ENCODE data around the gene GABPB2. TPM values are rescaled to one million over a fixed set of nuclear protein-coding genes. Genes with fewer than 3 reads are reported as not detected.

The GABPB2 gene
- total and polyA plus RNA-seq, 2 of the 13 experiments (the other 11 are each of a cell fraction or from before 2014, with no cell fraction given) = 0.09 TPM; not detected in 1

GRCh38 chr1:151165738-151166504, 95.4 kb downstream of the GABPB2 start, which contains the start of the genes LYSMD1 and SCNM1 (continued):
- TF ChIP-seq CREB1 (IDR thresholded peaks at IDR 0.05) = peak; percentile 82
- peak; percentile 97 for TF ChIP-seq CREB1 (CRISPR knock-in tag; IDR thresholded peaks at IDR 0.05)
- 0 out of 2 replicates have a peak, but pooled peaks have one; percentile 19 for TF ChIP-seq BHLHE40 (IDR thresholded peaks at IDR 0.05; ENCODE audit: low read length)
- peak; percentile 57; the same call in 1 of the 2 replicates for TF ChIP-seq RXRB (CRISPR knock-in tag; IDR thresholded peaks at IDR 0.05; ENCODE audit: borderline replicate concordance)
- TF ChIP-seq DNMT3B (CRISPR knock-in tag; conservative IDR thresholded peaks at IDR 0.05) = no peak; the same call in 1 of the 2 replicates
- no peak for TF ChIP-seq ZNF484 (CRISPR knock-in tag; IDR thresholded peaks at IDR 0.05; ENCODE audit: borderline replicate concordance, low read depth)
- no peak for TF ChIP-seq GPN1 (CRISPR knock-in tag; IDR thresholded peaks at IDR 0.05; ENCODE audit: borderline replicate concordance)
- TF ChIP-seq KLF11 (CRISPR knock-in tag; IDR thresholded peaks at IDR 0.05) = peak; percentile 78; the same call in 1 of the 2 replicates
- peak; percentile 70; the same call in 1 of the 2 replicates for TF ChIP-seq ZFP90 (CRISPR knock-in tag; IDR thresholded peaks at IDR 0.05; ENCODE audit: borderline replicate concordance)
- TF ChIP-seq RNF219 (CRISPR knock-in tag; IDR thresholded peaks at IDR 0.05) = no peak
- TF ChIP-seq TCF7 (IDR thresholded peaks at IDR 0.05; ENCODE audit: low read depth) = no peak
- peak; percentile 95 for TF ChIP-seq ZBTB25 (CRISPR knock-in tag; IDR thresholded peaks at IDR 0.05)
- no peak for TF ChIP-seq ZNF33B (CRISPR knock-in tag; IDR thresholded peaks at IDR 0.05)
- TF ChIP-seq GTF2F1 (IDR thresholded peaks at IDR 0.05; ENCODE audit: low read length) = no peak
- 0 out of 2 replicates have a peak, but pooled peaks have one; percentile 61 for TF ChIP-seq ZNF879 (CRISPR knock-in tag; IDR thresholded peaks at IDR 0.05)
- TF ChIP-seq MYNN (CRISPR knock-in tag; IDR thresholded peaks at IDR 0.05; ENCODE audit: low read depth) = peak; percentile 19; the same call in 1 of the 2 replicates
- 0 out of 2 replicates have a peak, but pooled peaks have one; percentile 17 for TF ChIP-seq MEF2D (CRISPR knock-in tag; IDR thresholded peaks at IDR 0.05)
- no peak for TF ChIP-seq RNF2 (conservative IDR thresholded peaks at IDR 0.05; ENCODE audit: low read depth)
- TF ChIP-seq RARA (CRISPR knock-in tag; IDR thresholded peaks at IDR 0.05) = no peak
- TF ChIP-seq ZNF720 (CRISPR knock-in tag; IDR thresholded peaks at IDR 0.05) = no peak
- peak; percentile 66; the same call in 1 of the 2 replicates for TF ChIP-seq XBP1 (CRISPR knock-in tag; IDR thresholded peaks at IDR 0.05)
- no peak for TF ChIP-seq AGO2 (optimal IDR thresholded peaks at IDR 0.05; ENCODE audit: low read depth, low read length)
- no peak for TF ChIP-seq ZNF567 (CRISPR knock-in tag; IDR thresholded peaks at IDR 0.05; ENCODE audit: borderline replicate concordance)
- TF ChIP-seq ZNF552 (CRISPR knock-in tag; IDR thresholded peaks at IDR 0.05; ENCODE audit: borderline replicate concordance) = no peak; the same call in 1 of the 2 replicates
- no peak for TF ChIP-seq NPAS2 (CRISPR knock-in tag; IDR thresholded peaks at IDR 0.05; ENCODE audit: borderline replicate concordance)
- no peak for TF ChIP-seq ZBTB49 (CRISPR knock-in tag; IDR thresholded peaks at IDR 0.05; ENCODE audit: borderline replicate concordance)
- no peak for TF ChIP-seq ZFP82 (CRISPR knock-in tag; IDR thresholded peaks at IDR 0.05; ENCODE audit: borderline replicate concordance)
